K562 (cell line): ENCODE data around the gene PAQR6. TPM values are rescaled to one million over a fixed set of nuclear protein-coding genes. Genes with fewer than 3 reads are reported as not detected.
A peak's percentile ranks its signal among the peaks of the same experiment; 100 is the strongest.

Source experiments
- ATAC-seq: fragments of 200-7000 bp; cut with Tn5 transposase; 3 replicates; pipeline ENCODE4 v1.9.1; 2020; ENCODE audit warnings: moderate library complexity
- BruUV-seq: library from RNA; stranded (reverse); fragments of 400-500 nt; replicated peaks from 2 replicates; lab custom pipeline; 2021; lab: Mats Ljungman, UMichigan
- CTCF ChIA-PET: fragments of 300-600 bp; formaldehyde crosslinking; extraction: SDS; loops from one replicate; lab custom pipeline; 2021; ENCODE audit warnings: low intra/inter-chr PET ratio; lab: Yijun Ruan, JAX
- POLR2A ChIA-PET: fragments of 300-600, 350-650 bp; sonication (Branson Sonifier 250); formaldehyde crosslinking; extraction: SDS; loops from one replicate; lab custom pipeline; 2021; ENCODE audit warnings: antibody characterized with exemption, inconsistent platforms; lab: Yijun Ruan, JAX
- DNase-seq, 4 experiments: peaks; one replicate each; pipeline versions ENCODE4 v3.0.0 to v3.0.0-alpha.2; 2011 to 2018; ENCODE audit warnings: low spot score in 3 of 4, mixed read lengths in 3 of 4; ENCODE audit errors: extremely low read depth in 1 of 4
- FAIRE-seq: peaks from 2 replicates; lab custom pipeline; 2011; peaks lifted over from hg19 to GRCh38; lab: Jason Lieb, UNC
- H2AFZ ChIP-seq: 2 replicates; pipeline ENCODE4 v1.6.0; 2011; ENCODE audit warnings: low read depth, low read length, control low read depth, inconsistent platforms
- H3K27ac ChIP-seq: fragments of 200-600 bp; 3 replicates; pipeline ENCODE4 v1.8.0; 2011; ENCODE audit warnings: low read depth, mild to moderate bottlenecking, control low read depth, inconsistent platforms, low read length, moderate library complexity, mixed read lengths; ENCODE audit errors: extremely low read depth
- H3K27me3 ChIP-seq, 2 experiments: fragments of 300-600 bp in 1 of 2; 2 replicates in 1 of 2; 3 replicates in 1 of 2; pipeline versions ENCODE4 v1.6.0 to v1.8.0; 2011; ENCODE audit warnings: inconsistent platforms in 2 of 2, low read length in 2 of 2, mild to moderate bottlenecking in 1 of 2, mixed read lengths in 1 of 2, moderate library complexity in 1 of 2; ENCODE audit not compliant: control insufficient read depth in 2 of 2, insufficient read depth in 2 of 2
- H3K36me3 ChIP-seq: fragments of 300-600 bp; 3 replicates; pipeline ENCODE4 v1.8.0; 2011; ENCODE audit warnings: mild to moderate bottlenecking, low read length, inconsistent platforms; ENCODE audit not compliant: control insufficient read depth, insufficient read depth
- H3K4me1 ChIP-seq, 2 experiments: fragments of 200-600 bp in 1 of 2; replicated peaks in 1 of 2; 2 replicates in 1 of 2; 3 replicates in 1 of 2; pipeline versions ENCODE4 v1.5.1 to v1.8.0; 2011; ENCODE audit warnings: inconsistent platforms in 2 of 2, low read length in 2 of 2, mild to moderate bottlenecking in 1 of 2, mixed read lengths in 1 of 2, moderate library complexity in 1 of 2; ENCODE audit not compliant: control insufficient read depth in 2 of 2, insufficient read depth in 2 of 2
- H3K4me2 ChIP-seq: 2 replicates; pipeline ENCODE4 v1.6.1; 2011; ENCODE audit warnings: low read length, control low read depth, inconsistent platforms, mixed read lengths; ENCODE audit not compliant: insufficient read depth
- H3K4me3 ChIP-seq: fragments of 200-600 bp; sonication (generic), shearing (Covaris generic); 2 replicates; pipeline ENCODE4 v1.5.1; 2016; ENCODE audit warnings: control low read depth, inconsistent platforms
- H3K79me2 ChIP-seq: fragments of 200-600 bp; 3 replicates; pipeline ENCODE4 v1.8.0; 2011; ENCODE audit warnings: low read length, inconsistent platforms; ENCODE audit not compliant: control insufficient read depth, insufficient read depth
- H3K9ac ChIP-seq, 2 experiments: 2 replicates each; pipeline versions ENCODE4 v1.6.0 to v1.6.1; 2011; ENCODE audit warnings: low read depth in 2 of 2, low read length in 2 of 2, control low read depth in 1 of 2, inconsistent platforms in 1 of 2, mild to moderate bottlenecking in 1 of 2, mixed read lengths in 1 of 2; ENCODE audit not compliant: insufficient read depth in 1 of 2
- H3K9me1 ChIP-seq: one replicate; pipeline ENCODE4 v1.6.0; 2011; ENCODE audit warnings: inconsistent platforms, mild to moderate bottlenecking, low read length, moderate library complexity; ENCODE audit not compliant: control insufficient read depth, insufficient read depth
- H3K9me3 ChIP-seq: replicated peaks from 2 replicates; pipeline ENCODE4 v1.5.1; 2011; ENCODE audit warnings: low read depth, low read length, inconsistent platforms; ENCODE audit not compliant: control insufficient read depth, insufficient read depth
- H4K20me1 ChIP-seq: replicated peaks from 2 replicates; pipeline ENCODE4 v1.6.1; 2011; ENCODE audit warnings: low read length, inconsistent platforms, mixed read lengths; ENCODE audit not compliant: control insufficient read depth, insufficient read depth
- AFF1 ChIP-seq, 2 experiments: fragments of 450-650 bp; IDR thresholded peaks; 2 replicates each; pipeline ENCODE4 v1.6.1; 2018; ENCODE audit warnings: mild to moderate bottlenecking in 2 of 2, low read depth in 1 of 2; ENCODE audit not compliant: partially characterized antibody in 2 of 2
- CBFB ChIP-seq: sonication (generic); formaldehyde crosslinking; IDR thresholded peaks from 2 replicates; pipeline ENCODE4 v1.4.0; 2020; ENCODE audit warnings: mild to moderate bottlenecking, missing genetic modification reagents
- E2F1 ChIP-seq: sonication (generic); formaldehyde crosslinking; IDR thresholded peaks from 2 replicates; pipeline ENCODE4 v1.8.1; 2023; ENCODE audit warnings: mild to moderate bottlenecking, missing genetic modification reagents, moderate library complexity
- ERF ChIP-seq: fragments of 450-650 bp; formaldehyde crosslinking; IDR thresholded peaks from 2 replicates; pipeline ENCODE4 v1.4.0; 2020; ENCODE audit warnings: mild to moderate bottlenecking, mixed read lengths
- ESRRA ChIP-seq: fragments of 450-650 bp; IDR thresholded peaks from 2 replicates; pipeline ENCODE4 v1.6.1; 2014; ENCODE audit warnings: low read depth, mild to moderate bottlenecking, moderate library complexity, borderline replicate concordance
- HDAC2 ChIP-seq: fragments of 450-650 bp; IDR thresholded peaks from 2 replicates; pipeline ENCODE4 v1.6.1; 2016; ENCODE audit warnings: mild to moderate bottlenecking
- HMGN3 ChIP-seq: IDR thresholded peaks from 2 replicates; pipeline ENCODE4 v1.6.1; 2011; ENCODE audit warnings: borderline replicate concordance, low read depth, mild to moderate bottlenecking, mixed read lengths, low read length; ENCODE audit not compliant: insufficient read length; ENCODE audit errors: extremely low read depth
- MTA1 ChIP-seq: fragments of 450-650 bp; IDR thresholded peaks from 2 replicates; pipeline ENCODE4 v1.6.1; 2017; ENCODE audit warnings: borderline replicate concordance
- NCOR1 ChIP-seq: fragments of 450-650 bp; IDR thresholded peaks from 2 replicates; pipeline ENCODE4 v1.6.1; 2016; ENCODE audit warnings: mild to moderate bottlenecking, moderate library complexity
- RBM34 ChIP-seq: fragments of 200-400 bp; formaldehyde crosslinking; IDR thresholded peaks from 2 replicates; pipeline ENCODE4 v1.6.1; 2018; ENCODE audit warnings: low read length, borderline replicate concordance; ENCODE audit not compliant: insufficient read depth
- SLC30A9 ChIP-seq: fragments of 250-450 bp; sonication (Bioruptor Pico); IDR thresholded peaks from 2 replicates; pipeline ENCODE4 v1.8.0; 2022; ENCODE audit warnings: mild to moderate bottlenecking, moderate library complexity
- SMARCE1 ChIP-seq: fragments of 450-650 bp; IDR thresholded peaks from 2 replicates; pipeline ENCODE4 v1.7.1; 2016; ENCODE audit warnings: mild to moderate bottlenecking
- ZNF133 ChIP-seq: fragments of 250-450 bp; sonication (Bioruptor Pico); IDR thresholded peaks from 2 replicates; pipeline ENCODE4 v1.4.0; 2020; ENCODE audit warnings: mild to moderate bottlenecking
- ZNF778 ChIP-seq: fragments of 450-650 bp; formaldehyde crosslinking; IDR thresholded peaks from 2 replicates; pipeline ENCODE4 v1.4.0; 2020; ENCODE audit warnings: mild to moderate bottlenecking, moderate library complexity
- WGBS: fragments of 100-300 bp; shearing (Covaris generic); methylation state at CpG from one replicate; pipeline ENCODE4 v1.1.6; 2016; ENCODE audit warnings: low coverage, mixed read lengths; ENCODE audit not compliant: insufficient coverage; ENCODE audit errors: missing lambda C conversion rate; 5-methylcytosine and 5-hydroxymethylcytosine counted together
- in situ Hi-C: fragments of 300-500 bp; cut with MboI; formaldehyde crosslinking; loops from 4 replicates; pipeline ENCODE4 v1.15.0; 2018; ENCODE audit warnings: inconsistent platforms, mixed read lengths
- intact Hi-C: fragments of 100-400 bp; cut with micrococcal nuclease; formaldehyde crosslinking; loops from 2 replicates; pipeline ENCODE4 v1.14.2; 2022
- polyA plus RNA-seq, 8 experiments: library from polyadenylated mRNA; depleted of rRNA in 4 of 8; stranded (reverse) in 5 of 8; unstranded in 3 of 8; fragments of >200 nt; fragmentation: Nextera tagmentation in 2 of 8; fragmentation: Illumina TruSeq in 1 of 8; extraction: Ambion mirVana in 2 of 8; extraction: Trizol in 1 of 8; gene quantifications; 2 replicates each; pipeline versions ENCODE4 v1.2.1 to v1.2.3, GENCODE V29; 2011 to 2014; ENCODE audit warnings: inconsistent platforms in 1 of 8, missing spikeins in 1 of 8
- total RNA-seq, 7 experiments: library from RNA; depleted of rRNA in 6 of 7; stranded (reverse); fragments of >200 nt in 6 of 7; fragmentation: Illumina TruSeq in 2 of 7; extraction: Trizol in 2 of 7; gene quantifications; 2 replicates each; pipeline versions ENCODE4 v1.2.1 to v1.2.3, GENCODE V29; 2011 to 2021; ENCODE audit warnings: low replicate concordance in 1 of 7
- TF ChIP-seq, protein P1 (sequence below): fragments of 450-650 bp; formaldehyde crosslinking; IDR thresholded peaks from 2 replicates; pipeline ENCODE4 v1.4.0; 2020; ENCODE audit warnings: mild to moderate bottlenecking, moderate library complexity

The PAQR6 gene
- total and polyA plus RNA-seq, 9 of the 15 experiments (the other 6 are each of a cell fraction or from before 2014, with no cell fraction given) = 0.07 to 1.8 (median 0.62) TPM

GRCh38 chr1:156260896-156261295, 13.0 kb upstream of the PAQR6 start:
- Histone ChIP-seq H3K4me3 (no peak overlapping the region), H3K9ac (peak overlapping the region in 1 of 2 experiments; percentile 8; a peak in 1 of 4 replicates), H2AFZ (no peak overlapping the region), H3K27ac (no peak overlapping the region), H3K9me1 (no peaks in the 10 kb centered on the region), H3K79me2 (no peaks in the 10 kb centered on the region), H3K27me3 (no peaks in the 10 kb centered on the region), H4K20me1 (no peaks in the 10 kb centered on the region), H3K9me3 (no peaks in the 10 kb centered on the region), H3K4me1 (peaks cover 10 to 13% of the 10 kb centered on the region in 2 experiments; a peak in 4 of 5 replicates), H3K36me3 (peaks cover 90% of the 10 kb centered on the region), H3K4me2 (no peak overlapping the region)
- no peak for DNase-seq
- ATAC-seq = no peak
- 91% methylated on average over 2 of the region's 2 CpGs for WGBS
- ChIA-PET CTCF (no interaction called here), POLR2A (interaction anchor here (1.1 to 1.5 kb wide), 5 partner anchors 10 to 29 kb away, joined by 3 to 5 read pairs (median 3); no protein-coding TSS in a partner anchor)
- intact Hi-C loops (no loop called here), in situ Hi-C loops (no loop called here)
- no peak for FAIRE-seq
- BruUV-seq = no TSS peak
- TF ChIP-seq ERF (CRISPR knock-in tag) (no peak), ZNF133 (CRISPR knock-in tag) (no peak), HDAC2 (no peak), HMGN3 (no peak), AFF1 (IDR thresholded peaks at IDR 0.05; ENCODE audit: low read depth in 1 of 2, partially characterized antibody in 2 of 2) (no peak), SMARCE1 (no peak), MTA1 (no peak), CBFB (CRISPR knock-in tag) (no peak), NCOR1 (no peak), ZNF778 (CRISPR knock-in tag) (no peak), RBM34 (no peak), SLC30A9 (no peak), E2F1 (CRISPR knock-in tag) (no peak), ESRRA (no peak)
- TF ChIP-seq, protein P1, sequence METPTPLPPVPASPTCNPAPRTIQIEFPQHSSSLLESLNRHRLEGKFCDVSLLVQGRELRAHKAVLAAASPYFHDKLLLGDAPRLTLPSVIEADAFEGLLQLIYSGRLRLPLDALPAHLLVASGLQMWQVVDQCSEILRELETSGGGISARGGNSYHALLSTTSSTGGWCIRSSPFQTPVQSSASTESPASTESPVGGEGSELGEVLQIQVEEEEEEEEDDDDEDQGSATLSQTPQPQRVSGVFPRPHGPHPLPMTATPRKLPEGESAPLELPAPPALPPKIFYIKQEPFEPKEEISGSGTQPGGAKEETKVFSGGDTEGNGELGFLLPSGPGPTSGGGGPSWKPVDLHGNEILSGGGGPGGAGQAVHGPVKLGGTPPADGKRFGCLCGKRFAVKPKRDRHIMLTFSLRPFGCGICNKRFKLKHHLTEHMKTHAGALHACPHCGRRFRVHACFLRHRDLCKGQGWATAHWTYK (CRISPR knock-in tag) = no peak
